ENCODE measurements around the gene HTR3B. TPM values are rescaled to one million over a fixed set of nuclear protein-coding genes. Genes with fewer than 3 reads are reported as not detected.
A peak's percentile ranks its signal among the peaks of the same experiment; 100 is the strongest.

HTR3B gene
- total RNA-seq, 1 donor from 2014 or later: not detected

- TF ChIP-seq CTCF (IDR thresholded peaks at IDR 0.05): no peak
- Histone ChIP-seq H3K4me1 (no peaks in the 10 kb centered on the region), H3K9me3 (no peaks in the 10 kb centered on the region), H3K4me3 (no peak overlapping the region), H3K36me3 (no peaks in the 10 kb centered on the region), H3K27me3 (peaks cover 12% of the 10 kb centered on the region), H3K27ac (no peak overlapping the region)
- intact Hi-C loops (cut with DNase I): no loop called here
- DNase-seq (peak; percentile 68), ATAC-seq (peak; percentile 79)
These were observed 48.0 kb downstream of the HTR3B start for GRCh38 chr11:113952588-113952987.

- Histone ChIP-seq H3K27ac (no peak overlapping the region), H3K4me3 (no peak overlapping the region), H3K36me3 (no peaks in the 10 kb centered on the region), H3K9me3 (no peaks in the 10 kb centered on the region), H3K4me1 (no peaks in the 10 kb centered on the region), H3K27me3 (peaks cover 12% of the 10 kb centered on the region)
- no peak for ATAC-seq
- no peak for DNase-seq
- intact Hi-C loops (cut with DNase I): no loop called here
- no peak for TF ChIP-seq CTCF (IDR thresholded peaks at IDR 0.05)
These were observed 49.6 kb downstream of the HTR3B start for GRCh38 chr11:113954235-113954634.

DNA sequence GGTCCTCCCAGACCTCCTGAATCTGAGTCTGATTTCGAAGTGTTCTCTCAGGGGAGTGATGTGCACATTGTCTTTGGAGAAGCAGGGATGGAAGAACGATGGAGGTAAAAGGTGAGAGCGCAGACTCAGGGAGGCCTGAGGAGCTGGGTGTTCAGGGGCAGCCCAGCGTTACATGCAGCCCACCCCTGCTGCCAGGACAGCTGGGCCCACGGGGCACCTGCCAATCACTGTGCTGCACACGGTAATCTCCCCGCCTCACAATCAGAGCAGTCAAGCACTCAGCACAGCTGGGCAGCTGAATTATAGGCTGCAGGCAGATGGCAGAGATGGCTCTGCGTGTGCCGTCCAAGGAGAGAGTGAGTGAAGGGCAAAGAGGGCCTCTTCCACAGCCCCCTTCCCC, 52.4 kb downstream of the HTR3B start:
- peaks cover 9% of the 10 kb centered on the region for H3K27me3 ChIP-seq
- no peak overlapping the region for H3K4me3 ChIP-seq
- intact Hi-C loops (cut with DNase I): no loop called here
- no peaks in the 10 kb centered on the region for H3K9me3 ChIP-seq
- no peaks in the 10 kb centered on the region for H3K4me1 ChIP-seq
- no peaks in the 10 kb centered on the region for H3K36me3 ChIP-seq
- H3K27ac ChIP-seq: no peak overlapping the region
- DNase-seq (no peak), ATAC-seq (no peak)
- no peak for TF ChIP-seq CTCF (IDR thresholded peaks at IDR 0.05)

- intact Hi-C loops (cut with DNase I): no loop called here
- Histone ChIP-seq H3K27me3 (no peaks in the 10 kb centered on the region), H3K27ac (no peak overlapping the region), H3K36me3 (no peaks in the 10 kb centered on the region), H3K4me1 (no peaks in the 10 kb centered on the region), H3K9me3 (no peaks in the 10 kb centered on the region), H3K4me3 (no peak overlapping the region)
- TF ChIP-seq CTCF (IDR thresholded peaks at IDR 0.05): no peak
- ATAC-seq (no peak), DNase-seq (no peak)
These were observed 56.2 kb downstream of the HTR3B start for GRCh38 chr11:113960702-113961330.

DNA sequence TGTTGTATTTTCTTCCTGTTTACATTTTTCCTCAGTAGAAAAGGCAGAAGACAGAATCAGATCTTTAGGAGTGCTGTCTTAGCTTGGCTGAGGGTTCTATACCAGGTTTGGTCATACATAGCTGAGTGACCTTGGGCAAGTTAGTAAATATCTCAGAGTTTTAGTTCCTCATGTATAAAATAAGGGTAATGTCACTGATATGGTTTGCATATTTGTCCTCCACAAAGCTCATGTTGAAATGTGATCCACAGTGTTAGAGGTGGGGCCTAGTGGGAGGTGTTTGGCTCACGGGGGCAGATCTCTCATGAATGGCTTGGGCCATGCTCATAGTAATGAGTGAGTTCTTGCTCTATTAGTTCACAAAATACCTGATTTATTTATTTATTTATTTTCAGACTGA, 62.8 kb downstream of the HTR3B start:
- DNase-seq: no peak
- ATAC-seq: no peak
- Histone ChIP-seq H3K9me3 (no peaks in the 10 kb centered on the region), H3K27me3 (no peaks in the 10 kb centered on the region), H3K4me1 (no peaks in the 10 kb centered on the region), H3K27ac (no peak overlapping the region), H3K4me3 (no peak overlapping the region), H3K36me3 (no peaks in the 10 kb centered on the region)
- intact Hi-C loops (cut with DNase I): no loop called here
- TF ChIP-seq CTCF (IDR thresholded peaks at IDR 0.05): no peak
